HG02840 (cell line): ENCODE measurements around the gene RAB5A.
"Not testable (repeated sequence)": the region's sequence is repeated elsewhere in the genome, so short reads cannot be mapped to it uniquely, and the experiment has no call there.

Experiments
- ATAC-seq: cut with Tn5 transposase; IDR thresholded peaks from one replicate; pipeline ENCODE4 v1.9.1; 2021; ENCODE audit warnings: mild to moderate bottlenecking, moderate library complexity, moderate number of reproducible peaks; ENCODE audit not compliant: unreplicated experiment, low FRiP score

Gene RAB5A

DNA sequence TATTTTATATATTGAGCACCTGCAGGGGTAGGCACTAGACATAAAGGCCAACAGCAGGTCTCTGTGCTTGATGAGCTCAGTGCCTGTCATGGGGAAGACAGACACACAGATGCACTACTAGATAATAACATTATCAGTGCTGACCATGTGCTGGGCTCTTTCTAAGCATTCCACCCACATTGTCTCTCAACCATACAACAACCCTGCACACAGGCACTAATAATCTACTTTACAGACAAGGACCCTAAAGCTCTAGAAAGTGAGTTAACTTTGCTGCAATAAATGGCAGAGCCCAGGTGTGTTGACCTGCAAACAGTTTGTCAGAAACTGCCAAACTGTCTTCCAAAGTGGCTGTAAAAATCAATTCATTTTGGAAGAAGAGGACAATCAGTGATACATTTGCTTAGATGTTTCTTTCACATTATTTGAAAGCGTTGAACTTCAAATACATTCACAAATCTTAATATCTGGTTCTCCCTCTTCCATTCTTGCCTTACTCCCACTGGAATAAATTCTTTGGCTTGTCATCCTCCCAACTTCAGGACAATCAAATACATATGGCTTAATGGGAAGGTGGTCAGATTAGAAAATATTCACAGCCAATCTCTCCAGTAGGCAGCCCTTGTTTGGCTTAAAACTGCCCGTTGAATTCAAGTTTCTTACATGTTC lies 76.2 kb downstream of the RAB5A start:
- no peak for ATAC-seq

DNA sequence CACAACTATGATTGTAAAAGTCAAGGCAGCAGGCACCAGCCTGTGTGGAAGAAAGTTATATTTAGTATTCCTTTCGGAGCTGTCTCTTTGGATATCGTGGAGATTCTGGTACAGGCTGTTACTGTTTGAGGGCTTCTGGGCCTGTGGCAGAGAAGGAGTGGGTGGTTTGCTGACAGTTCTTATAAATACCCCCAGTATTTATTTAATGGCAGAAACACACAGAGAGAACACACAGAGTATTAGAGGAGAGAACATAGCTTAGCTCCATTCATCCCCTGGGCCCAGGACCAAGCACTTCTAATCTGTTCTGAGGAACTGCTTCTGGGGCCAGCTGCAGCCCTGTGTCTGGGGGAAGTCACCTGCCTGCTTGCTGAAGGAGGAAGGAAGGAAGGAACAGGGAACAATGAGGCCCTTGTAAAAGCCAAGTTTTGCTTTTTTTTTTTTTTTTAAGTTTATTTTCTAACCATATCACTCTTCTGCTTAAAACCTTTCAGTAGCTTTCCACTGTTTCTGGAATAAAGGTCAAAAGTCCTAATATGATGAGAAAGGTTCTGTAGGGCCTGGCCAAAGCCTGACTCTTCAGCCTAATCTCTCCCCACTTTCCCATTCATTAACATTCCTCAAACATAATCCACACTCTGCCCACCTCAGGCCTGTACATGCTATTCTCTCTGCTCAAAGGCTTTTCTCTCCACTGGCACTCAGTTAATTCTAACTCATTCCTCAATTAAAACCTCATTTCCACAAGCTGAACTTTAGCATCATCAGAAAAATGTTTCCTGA lies 76.9 kb downstream of the RAB5A start:
- no peak for ATAC-seq

DNA sequence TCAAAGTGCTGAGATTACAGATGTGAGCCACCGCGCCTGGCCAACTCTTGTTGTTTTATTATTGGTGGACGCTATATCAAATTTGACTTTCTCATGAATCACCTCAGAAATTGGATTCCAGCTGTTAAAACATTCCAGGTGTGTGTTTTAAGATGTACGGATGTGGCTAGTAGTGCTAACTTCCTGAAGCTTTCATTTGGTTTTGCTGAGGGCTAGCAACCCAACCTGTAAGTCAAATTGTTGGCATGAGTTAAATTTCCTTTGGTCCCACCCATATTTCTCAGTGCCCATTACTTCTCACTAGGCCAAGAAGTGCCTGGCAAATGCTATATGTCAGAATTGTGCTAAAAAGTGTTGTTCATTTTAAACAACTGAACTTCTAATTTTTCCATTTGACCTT lies 80.2 kb downstream of the RAB5A start:
- ATAC-seq = no peak

DNA sequence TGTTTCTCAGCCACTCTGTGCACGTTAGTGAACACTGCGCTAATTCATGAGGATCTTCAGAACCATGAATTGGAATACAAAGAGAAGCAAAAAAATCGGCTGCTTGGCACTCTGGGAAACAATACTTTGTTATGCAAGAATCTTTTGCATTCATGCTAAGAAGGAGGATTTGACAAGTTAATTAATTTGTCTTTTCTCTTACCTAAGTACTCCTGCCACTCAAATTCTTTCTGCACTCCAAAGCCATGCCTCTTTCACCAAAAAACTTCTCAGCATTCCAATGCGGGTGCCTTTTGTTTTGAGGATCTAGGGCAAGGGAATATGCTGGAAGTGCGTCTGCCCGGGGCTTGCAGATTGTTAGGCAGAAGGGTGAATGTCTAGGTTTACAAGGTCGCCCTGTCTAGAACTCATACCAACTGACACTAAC lies 82.0 kb downstream of the RAB5A start:
- no peak for ATAC-seq

DNA sequence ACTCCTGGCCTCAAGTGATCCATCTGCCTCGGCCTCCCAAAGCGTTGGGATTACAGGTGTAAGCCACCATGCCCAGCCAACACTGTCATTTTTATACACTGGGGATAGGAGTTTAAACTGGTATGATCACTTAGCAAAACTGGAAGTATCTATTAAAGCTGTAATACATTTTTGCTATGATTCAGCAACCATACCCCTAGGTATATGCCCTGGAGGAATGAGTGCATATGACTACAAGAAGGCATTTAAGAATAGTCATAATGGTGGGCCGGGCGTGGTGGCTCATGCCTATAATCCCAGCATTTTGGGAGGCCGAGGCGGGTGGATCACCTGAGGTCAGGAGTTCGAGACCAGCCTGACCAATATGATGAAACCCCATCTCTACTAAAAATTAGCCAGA lies 85.0 kb downstream of the RAB5A start:
- ATAC-seq = not testable (repeated sequence)
